EL (cell line): ENCODE measurements around the gene PPP1R14C.

Experiments used
- DNase-seq: peaks from one replicate; pipeline ENCODE4 v3.0.0-alpha.2; 2016

The PPP1R14C gene

GRCh38 chr6:150253489-150253888, 110.6 kb downstream of the PPP1R14C start:
- DNase-seq, result no peak

DNA sequence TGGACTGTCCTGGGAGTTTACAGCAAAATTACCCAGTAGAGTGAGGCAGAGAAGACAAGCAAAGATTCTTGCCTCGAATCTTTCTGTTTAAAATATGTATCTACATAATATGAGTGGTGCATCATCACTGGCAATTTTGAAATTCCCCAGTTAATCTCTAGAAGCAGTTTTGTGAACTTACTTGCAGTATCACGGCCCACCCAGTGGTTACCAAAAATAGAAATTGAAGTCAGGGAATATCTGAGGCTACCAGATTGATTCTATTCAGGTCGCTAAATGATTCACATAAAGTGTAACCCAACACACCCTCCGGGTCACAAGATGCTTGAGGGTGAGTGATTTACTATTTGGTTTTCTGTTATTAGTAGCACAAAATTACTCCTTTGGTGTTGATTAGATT, 111.9 kb downstream of the PPP1R14C start:
- DNase-seq, result no peak

GRCh38 chr6:150255840-150256239, 113.0 kb downstream of the PPP1R14C start:
- no peak for DNase-seq

DNA sequence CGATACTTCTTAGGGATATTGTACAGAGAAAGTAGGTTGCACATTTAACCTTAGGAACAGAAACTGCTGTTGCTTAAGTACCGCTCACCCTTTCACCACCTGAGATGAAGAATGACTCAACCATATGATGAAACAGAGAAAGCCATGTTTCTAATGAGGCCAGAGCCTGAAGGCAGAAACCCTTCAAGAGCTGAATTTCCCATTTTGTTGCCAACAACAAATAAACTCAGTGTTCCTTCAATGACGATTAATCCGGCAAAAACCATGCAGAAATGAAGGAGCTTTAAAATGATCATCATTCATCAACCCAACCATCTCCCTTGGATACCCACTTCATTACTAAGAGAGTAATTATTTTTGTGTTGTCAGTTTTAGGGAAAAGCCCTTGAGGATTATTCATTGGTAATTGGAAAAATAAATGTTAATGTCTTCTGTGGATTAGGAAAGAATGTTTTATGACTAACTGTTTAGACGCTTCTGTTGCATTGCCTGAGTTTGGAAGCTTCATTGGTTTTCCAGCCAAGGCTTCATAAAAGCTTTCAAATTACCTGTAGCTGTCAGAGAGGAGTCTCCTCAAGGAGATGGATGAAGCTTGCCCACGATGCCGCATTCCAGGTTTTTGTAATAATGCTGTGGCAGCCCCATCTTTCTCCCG, 113.9 kb downstream of the PPP1R14C start:
- DNase-seq, result peak; percentile 55

DNA sequence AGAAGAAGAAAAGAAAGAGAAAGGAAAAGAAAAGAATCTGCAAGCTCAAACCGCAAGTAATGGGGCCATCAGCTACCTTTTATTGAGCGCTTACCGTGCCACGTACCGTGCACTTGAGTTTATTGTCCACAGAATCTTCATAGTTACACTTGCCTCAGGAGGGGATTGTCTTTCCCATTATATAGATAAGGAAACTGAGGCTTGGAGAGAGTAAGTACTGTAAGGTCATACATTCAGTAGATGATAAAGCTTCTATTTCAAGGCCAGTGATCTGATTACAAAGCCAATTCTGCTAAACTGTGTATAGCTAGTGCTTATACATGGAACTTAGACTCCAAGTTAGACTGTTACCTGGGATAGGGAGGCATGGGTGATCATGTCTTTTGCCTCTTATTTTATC, 115.5 kb downstream of the PPP1R14C start:
- no peak for DNase-seq

DNA sequence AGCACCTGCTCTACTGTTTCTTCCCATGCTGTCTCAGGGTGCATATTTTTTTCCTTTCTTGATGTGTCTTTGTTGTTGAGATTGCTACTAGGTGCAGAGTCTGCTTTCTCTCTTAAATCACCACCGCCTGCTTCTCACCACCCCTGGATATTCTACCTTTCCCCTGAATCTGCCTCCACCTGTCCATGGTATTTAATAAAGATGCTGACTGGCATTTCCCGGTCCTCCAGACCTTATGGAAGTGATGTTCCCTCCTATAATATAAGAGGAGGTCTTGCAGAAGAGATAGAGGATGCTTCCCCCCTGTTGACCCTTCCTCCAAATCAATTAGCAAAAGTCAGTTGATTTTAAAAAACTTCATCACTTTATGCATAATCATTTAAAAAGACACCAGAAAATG, 118.1 kb downstream of the PPP1R14C start:
- no peak for DNase-seq

- no peak for DNase-seq
Observed at GRCh38 chr6:150261997-150262697, 119.3 kb downstream of the PPP1R14C start.

- no peak for DNase-seq
Observed at GRCh38 chr6:150263765-150264404, 121.0 kb downstream of the PPP1R14C start.

GRCh38 chr6:150266309-150266708, 123.5 kb downstream of the PPP1R14C start:
- no peak for DNase-seq

DNA sequence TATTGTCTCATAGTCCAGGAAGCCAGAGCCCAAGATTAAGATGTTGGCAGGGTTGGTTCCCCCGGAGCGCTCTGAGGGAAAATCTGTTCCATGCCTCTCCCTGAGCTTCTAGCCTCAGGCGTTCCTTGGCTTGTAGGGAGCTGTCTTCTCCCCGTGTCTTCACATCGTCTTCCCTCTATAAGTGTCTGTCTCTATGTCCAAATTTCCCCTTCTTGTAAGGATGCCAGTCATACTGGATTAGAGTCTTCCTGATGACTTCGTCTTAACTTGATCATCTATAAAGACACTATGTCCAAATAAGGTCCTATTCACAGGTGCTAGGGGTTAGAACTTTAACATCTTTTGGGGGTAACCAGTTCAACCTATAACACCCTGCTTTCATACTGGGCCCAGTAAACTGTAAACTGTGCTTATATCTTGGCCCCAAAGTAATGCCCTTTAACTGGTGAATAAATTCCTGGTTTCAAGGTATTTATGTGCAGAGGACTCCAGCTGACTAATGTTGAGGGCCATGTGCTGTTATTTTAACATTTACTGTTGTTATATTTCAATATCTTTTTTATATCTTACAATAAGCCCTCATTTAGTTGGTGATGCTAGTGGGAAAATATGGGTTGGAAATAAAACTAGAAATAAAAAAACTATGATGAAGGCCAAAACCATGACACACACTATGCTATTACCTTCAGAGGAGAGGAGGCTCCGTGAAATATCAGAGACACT, 124.3 kb downstream of the PPP1R14C start:
- DNase-seq, result peak; percentile 32

DNA sequence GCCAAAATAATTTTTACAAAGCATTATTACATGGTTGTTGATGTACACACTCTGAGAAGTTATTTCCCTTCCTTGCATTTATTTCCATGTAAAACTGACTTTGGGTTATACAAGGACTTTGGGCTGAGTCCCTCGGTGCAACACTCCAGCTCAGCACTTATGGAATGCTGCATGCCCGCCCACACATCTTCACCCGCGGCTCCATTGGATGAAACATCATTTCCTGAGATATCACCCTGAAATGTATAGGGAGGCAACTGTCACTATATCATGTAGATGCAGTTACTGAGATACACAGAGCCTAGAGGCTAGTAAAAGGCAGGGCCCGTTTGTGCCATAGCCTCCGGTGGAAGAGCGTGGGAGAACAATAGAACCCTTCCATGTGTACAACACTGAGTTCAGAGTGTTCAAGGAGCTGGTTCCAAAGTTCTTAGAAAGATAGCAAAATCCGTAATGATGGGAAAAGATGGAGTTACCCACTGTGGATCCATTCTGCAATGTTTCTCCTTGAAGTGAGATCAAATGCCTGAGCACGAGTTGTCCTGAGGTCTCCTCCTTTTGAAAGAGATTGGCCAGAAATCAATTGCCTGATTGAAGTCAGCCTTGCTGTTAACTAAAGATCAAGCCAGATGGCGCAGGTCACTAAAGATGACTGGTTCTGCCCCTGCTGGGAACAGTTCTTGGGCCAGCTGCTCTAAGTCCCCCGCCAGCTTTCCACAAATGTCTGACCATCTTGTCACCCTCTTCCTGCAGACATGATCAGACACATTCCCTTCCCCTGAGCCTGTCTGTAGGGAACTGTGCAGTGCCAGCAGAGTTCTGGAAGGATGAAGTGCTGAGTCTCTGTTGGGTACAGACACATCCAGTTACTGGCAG, 125.1 kb downstream of the PPP1R14C start:
- peak; percentile 86 for DNase-seq

- DNase-seq, result no peak
Observed at GRCh38 chr6:150269130-150269856, 126.4 kb downstream of the PPP1R14C start.

- DNase-seq, result peak; percentile 58
Observed at GRCh38 chr6:150269857-150270223, 127.0 kb downstream of the PPP1R14C start.

- DNase-seq, result no peak
Observed at GRCh38 chr6:150270330-150271052, 127.6 kb downstream of the PPP1R14C start.

DNA sequence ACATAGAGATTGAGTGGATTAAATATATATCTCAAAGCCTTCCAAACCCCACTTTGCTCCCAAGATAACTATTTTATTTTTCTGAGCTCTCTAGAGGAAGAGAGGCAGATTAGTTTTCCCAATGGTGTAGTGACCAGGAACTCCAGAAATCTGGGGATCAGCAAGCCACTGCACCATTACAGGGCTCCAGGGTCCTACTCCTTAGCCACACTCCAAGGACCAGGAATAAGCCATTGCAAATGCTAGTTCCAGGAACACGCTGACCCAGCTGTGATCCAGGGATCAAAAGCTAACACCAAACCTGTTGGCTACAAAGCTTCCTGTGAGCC, 128.3 kb downstream of the PPP1R14C start:
- DNase-seq, result no peak

DNA sequence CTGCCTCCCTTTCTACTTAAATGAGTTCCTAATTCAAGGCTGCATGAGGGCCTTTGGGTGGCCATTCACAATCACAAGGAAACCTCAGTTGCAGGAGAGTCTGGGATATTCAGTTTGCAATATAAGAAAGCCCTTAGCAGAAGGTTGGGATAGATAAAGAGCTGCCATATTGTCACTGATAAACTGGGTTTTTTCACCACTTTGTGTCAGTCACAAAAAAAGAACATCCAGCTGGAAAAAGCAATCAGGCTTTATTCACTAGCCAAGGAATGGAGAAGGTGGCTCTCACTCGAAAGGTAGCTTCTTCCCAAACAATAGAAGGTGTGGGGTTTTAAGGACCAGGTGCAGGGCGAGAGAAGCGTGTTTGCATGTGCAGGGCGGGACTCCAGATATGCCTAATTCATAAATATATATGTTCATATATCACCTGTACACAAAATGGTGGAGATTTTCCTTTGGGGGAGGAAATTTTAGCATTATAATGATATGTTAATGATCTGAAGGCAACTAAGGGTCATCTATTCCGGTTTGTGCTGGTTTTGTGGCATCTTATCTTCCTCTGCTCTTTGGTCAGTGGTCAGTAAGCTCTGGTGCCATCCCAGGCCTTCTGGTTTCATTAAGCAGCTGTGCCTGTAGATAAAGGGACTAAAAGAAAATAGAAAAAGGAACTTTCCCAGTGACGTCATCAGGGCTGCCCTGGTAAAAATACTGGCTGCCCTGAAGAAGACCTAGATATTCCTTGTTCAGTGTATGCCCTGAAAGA, 128.8 kb downstream of the PPP1R14C start:
- DNase-seq, result no peak

- no peak for DNase-seq
Observed at GRCh38 chr6:150272264-150272975, 129.6 kb downstream of the PPP1R14C start.

DNA sequence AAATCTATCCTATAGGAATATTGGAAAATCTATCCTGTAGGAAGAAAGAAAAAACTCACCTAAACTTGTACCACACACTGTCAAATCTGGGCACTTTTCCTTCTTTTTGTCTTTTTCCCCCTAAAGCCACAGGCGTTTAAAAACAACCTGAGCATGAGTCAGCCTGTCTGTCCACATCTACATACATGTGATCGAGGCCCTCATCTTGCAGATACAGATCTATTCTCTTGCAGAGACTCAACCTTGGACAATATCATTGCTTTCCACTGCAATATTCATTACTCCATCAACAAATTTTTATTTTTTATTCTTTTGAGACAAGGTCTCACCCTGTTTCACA, 130.1 kb downstream of the PPP1R14C start:
- DNase-seq, result no peak

- no peak for DNase-seq
Observed at GRCh38 chr6:150273457-150274309, 130.8 kb downstream of the PPP1R14C start.
